GM18909 (cell line): Measurements from ENCODE around the gene RASA3.
"Not testable (repeated sequence)": the region's sequence is repeated elsewhere in the genome, so short reads cannot be mapped to it uniquely, and the experiment has no call there.

Source experiments
- ATAC-seq: cut with Tn5 transposase; IDR thresholded peaks from one replicate; pipeline ENCODE4 v1.9.1; 2021; ENCODE audit warnings: mild to moderate bottlenecking; ENCODE audit not compliant: unreplicated experiment, poor library complexity

Gene RASA3

GRCh38 chr13:113997845-113998751 lies 134.3 kb downstream of the RASA3 start:
- no peak for ATAC-seq

GRCh38 chr13:113996912-113997745 lies 135.3 kb downstream of the RASA3 start:
- no peak for ATAC-seq

GRCh38 chr13:113996081-113996911 lies 136.1 kb downstream of the RASA3 start:
- ATAC-seq, result no peak

DNA sequence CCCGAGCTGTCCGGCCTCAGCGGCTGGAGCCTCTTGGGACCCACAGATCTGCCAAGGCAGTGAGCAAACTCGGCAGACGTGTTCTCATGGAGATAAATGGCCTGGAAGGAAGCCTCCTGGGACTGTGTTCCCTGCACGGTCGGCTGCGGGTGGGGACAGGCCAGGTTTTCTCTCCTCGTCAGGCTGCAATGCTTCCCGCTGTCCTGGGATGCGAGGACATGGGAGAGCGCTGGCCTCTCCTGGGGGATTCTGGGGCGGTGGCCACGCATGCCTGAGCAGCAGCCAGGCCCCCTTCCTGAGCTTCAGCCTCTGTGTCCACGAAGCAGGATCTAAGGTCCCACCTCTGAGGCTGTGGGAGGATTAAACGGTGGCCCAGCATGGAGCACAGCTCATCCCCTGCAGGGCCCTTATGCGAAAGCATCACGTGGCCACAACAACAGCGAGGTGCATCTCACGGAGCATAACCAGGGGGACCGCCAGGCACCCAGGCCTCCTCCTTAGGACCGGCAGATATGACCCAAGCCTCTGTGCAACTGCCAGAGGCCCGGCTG lies 137.3 kb downstream of the RASA3 start:
- no peak for ATAC-seq

DNA sequence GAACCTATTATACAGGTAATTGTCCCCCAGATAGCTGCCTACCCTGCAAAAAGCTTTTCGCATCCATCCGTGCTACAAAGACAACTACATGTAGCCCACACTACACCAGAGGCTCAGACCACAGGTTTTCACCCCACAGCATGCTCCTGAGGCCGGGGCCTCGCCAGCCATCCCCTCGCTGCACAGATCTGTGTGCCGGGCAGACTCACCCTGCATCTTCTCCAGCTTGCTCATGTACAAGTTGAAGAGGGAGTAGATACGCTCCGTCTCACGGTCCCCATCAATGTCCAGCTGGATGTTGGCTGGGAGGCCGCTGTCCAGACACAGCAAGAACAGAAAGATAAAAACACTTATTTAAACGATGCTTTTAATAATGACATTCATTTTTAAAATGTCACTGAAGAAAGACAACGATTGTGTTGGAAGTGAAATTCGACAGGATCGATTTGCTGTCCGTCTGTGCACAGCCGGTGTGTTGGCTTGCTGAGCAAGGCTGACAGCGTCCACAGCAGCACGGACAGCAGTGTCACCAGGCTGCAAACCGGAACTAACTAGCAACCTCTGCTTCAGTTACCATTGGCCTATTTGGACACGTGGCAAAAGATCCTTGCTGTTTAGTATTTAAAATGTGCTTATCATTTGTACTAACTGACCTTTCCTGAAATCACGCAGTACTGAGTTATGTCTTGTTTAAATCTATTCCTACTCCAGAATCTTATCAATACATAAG lies 140.0 kb downstream of the RASA3 start:
- no peak for ATAC-seq

- no peak for ATAC-seq
Observed at GRCh38 chr13:113991676-113992179, 140.7 kb downstream of the RASA3 start.

DNA sequence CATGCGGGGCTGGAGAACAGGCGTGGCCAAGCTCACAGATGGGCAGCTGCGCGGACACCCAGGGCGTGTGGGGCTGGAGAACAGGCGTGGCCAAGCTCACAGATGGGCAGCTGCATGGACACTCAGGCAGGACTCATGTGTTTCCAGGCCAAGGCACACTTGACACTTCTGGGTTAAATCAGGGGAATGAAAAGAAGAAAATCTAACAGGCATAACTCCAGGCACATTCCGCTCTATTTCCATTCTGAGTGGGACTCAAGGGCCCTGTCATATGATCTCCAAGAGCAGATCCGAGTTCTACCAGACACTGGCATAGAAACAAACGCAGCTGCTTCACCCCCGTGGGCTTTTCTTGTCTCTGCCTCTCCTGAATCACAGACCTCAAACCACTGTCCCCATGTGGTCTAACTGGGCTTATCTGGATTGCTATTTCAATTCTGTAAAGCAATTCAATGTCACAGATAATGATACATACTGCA lies 141.2 kb downstream of the RASA3 start:
- no peak for ATAC-seq

- ATAC-seq, result no peak
Observed at GRCh38 chr13:113990321-113990837, 142.0 kb downstream of the RASA3 start.

GRCh38 chr13:113989585-113990300 lies 142.7 kb downstream of the RASA3 start:
- no peak for ATAC-seq

- not testable (repeated sequence) for ATAC-seq
Observed at GRCh38 chr13:113988859-113989258, 143.6 kb downstream of the RASA3 start.

GRCh38 chr13:113982296-113982661 lies 150.1 kb downstream of the RASA3 start:
- ATAC-seq, result no peak

DNA sequence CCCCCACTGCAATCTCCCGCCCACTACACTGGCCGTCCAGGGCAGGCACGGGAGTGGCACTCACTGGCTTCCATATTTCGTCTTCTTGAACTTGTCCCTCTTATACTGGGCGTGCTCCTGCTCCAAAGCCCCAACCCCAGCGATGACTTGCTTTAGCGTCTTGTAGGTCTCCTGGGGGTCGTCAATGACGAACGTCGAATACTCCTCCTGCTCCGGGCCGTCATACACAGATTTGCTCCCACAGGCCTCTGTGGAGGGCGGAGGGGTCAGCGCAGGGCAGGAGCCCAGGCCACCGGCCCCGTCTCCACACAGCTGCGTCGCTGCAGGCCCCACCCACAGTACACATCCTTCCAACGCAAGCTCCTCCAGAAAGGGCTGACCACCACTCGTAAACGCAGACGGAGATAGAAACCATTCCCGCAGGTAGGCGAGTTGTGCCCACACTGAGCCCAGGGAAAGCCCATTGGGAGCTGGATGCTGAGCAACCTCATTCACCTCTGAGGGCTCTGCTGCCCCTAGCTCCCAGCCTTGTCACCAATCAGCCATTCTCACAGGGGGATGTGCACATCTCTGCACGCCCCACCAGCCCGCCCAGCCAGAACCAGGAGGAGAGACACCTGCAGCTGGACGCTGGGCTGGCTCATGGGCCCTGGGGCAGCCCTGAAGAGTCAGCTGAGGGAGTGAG lies 150.7 kb downstream of the RASA3 start:
- ATAC-seq, result no peak

DNA sequence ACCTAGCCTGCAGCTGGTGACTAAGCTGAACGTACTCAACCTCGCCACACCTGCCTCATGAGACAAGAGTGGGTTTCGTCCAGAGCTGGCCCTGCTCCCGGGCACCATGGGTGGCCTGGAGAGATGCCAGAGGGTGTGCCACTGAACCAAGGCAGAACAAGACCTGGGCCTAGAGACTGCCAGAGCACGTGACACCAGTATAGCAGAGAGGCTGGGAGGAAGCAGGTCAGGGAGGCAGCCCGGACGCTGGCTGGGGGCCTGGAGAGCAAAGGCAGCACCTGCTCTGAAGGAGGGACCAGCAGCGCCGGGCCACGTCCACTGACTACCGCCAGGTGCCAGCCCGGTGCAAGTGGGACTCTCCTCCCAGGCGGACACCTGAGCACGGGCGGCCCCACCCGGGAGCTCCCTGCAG lies 151.2 kb downstream of the RASA3 start:
- no peak for ATAC-seq

GRCh38 chr13:113980489-113981064 lies 151.8 kb downstream of the RASA3 start:
- ATAC-seq, result no peak

DNA sequence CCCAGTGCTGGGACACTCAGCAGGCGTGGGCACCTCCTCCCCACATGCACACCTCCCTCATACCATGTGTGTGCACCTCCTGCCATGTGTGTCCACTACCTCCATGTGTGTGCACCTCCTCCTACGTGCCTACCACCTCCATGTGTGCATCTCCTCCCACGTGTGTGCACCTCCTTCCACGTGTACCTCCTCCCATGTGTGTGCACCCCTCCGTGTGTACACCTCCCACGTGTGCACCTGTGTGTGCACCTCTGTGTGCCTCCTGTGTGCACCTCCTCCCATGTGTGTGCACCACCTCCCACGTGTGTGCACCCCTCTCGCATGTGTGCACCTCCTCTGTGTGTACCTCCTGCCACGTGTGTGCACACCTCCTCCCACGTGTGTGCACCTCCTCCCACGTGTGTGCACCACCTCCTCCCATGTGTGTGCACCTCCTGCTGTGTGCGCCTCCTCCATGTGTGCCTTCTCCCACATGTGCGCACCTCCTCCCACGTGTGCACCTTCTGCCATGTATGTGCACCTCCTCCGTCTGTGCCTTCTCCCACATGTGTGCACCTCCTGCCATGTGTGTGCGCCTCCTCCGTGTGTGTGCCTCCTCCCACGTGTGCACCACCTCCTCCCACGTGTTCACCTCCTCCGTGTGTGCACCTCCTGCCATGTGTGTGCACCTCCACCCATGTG lies 152.5 kb downstream of the RASA3 start:
- ATAC-seq, result no peak

DNA sequence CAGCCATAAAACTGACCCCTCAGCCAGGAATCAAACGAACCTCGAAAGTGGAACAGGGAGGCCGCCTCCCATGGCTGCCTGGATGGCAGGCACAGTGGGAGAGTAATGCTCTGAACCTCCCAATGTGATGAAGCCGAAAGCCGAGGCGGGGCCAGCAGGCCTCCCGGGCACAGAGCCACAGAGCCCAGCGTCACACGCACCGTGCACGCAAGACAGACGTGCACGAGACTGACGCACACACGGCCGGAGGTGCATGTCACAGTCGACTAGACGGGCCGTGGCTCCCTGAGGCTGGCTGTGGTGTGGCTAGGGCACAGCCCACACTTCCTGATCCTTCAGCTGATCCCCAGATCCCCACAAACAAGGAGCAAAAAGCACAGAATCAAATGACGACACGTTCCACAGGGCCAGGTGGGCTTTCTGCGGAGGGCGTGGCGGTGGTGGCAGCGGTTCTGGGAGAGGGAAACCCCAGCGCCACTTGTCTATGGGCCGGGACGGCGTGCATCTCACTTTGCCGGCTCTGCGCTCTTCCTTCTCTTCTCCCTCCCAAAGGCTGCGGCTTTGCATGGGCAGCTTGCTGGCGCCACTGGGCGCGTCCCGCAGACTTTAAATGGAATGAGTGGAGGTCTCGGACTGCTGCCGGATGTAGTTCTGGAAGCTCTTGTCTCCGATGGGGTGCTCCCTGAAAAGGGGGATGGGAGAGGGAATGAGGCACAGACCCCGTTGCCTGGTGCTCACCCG lies 153.5 kb downstream of the RASA3 start:
- no peak for ATAC-seq
